MCF 10A (cell line): ENCODE results near the gene CACNA2D3. TPM values are rescaled to one million over a fixed set of nuclear protein-coding genes. Genes with fewer than 3 reads are reported as not detected.

Source experiments
- BruUV-seq: library from RNA; stranded (reverse); fragments of 400-500 nt; replicated peaks from 2 replicates; lab custom pipeline; 2021; lab: Mats Ljungman, UMichigan
- CTCF ChIA-PET: fragments of 300-600 bp; sonication (Branson Sonifier 250); formaldehyde crosslinking; extraction: SDS; loops from one replicate; lab custom pipeline; 2021; ENCODE audit warnings: antibody characterized with exemption, inconsistent platforms; lab: Yijun Ruan, JAX
- POLR2A ChIA-PET: fragments of 300-600, 350-650 bp; sonication (Branson Sonifier 250); formaldehyde crosslinking; extraction: SDS; loops from one replicate; lab custom pipeline; 2020; ENCODE audit warnings: antibody characterized with exemption, inconsistent platforms; lab: Yijun Ruan, JAX
- DNase-seq: peaks from one replicate; pipeline ENCODE4 v3.0.0-alpha.2; 2018; ENCODE audit not compliant: unreplicated experiment
- H3K27ac Mint-ChIP-seq: one replicate; pipeline ENCODE4 v1.8.0; 2022; ENCODE audit warnings: mild to moderate bottlenecking, low read depth, mixed read lengths; ENCODE audit not compliant: unreplicated experiment
- H3K27me3 Mint-ChIP-seq: one replicate; pipeline ENCODE4 v1.8.0; 2022; ENCODE audit warnings: mixed read lengths; ENCODE audit not compliant: insufficient read depth, unreplicated experiment
- H3K36me3 Mint-ChIP-seq: one replicate; pipeline ENCODE4 v1.8.0; 2022; ENCODE audit warnings: mild to moderate bottlenecking, moderate library complexity, mixed read lengths; ENCODE audit not compliant: insufficient read depth, unreplicated experiment
- H3K4me1 Mint-ChIP-seq: one replicate; pipeline ENCODE4 v1.8.0; 2022; ENCODE audit warnings: mixed read lengths; ENCODE audit not compliant: insufficient read depth, unreplicated experiment
- H3K4me3 Mint-ChIP-seq: one replicate; pipeline ENCODE4 v1.8.0; 2022; ENCODE audit warnings: mild to moderate bottlenecking, moderate library complexity, mixed read lengths; ENCODE audit not compliant: unreplicated experiment
- H3K9me3 Mint-ChIP-seq: one replicate; pipeline ENCODE4 v1.8.0; 2022; ENCODE audit warnings: mixed read lengths; ENCODE audit not compliant: unreplicated experiment
- intact Hi-C: fragments of 100-400 bp; cut with micrococcal nuclease; formaldehyde crosslinking; loops from 2 replicates; pipeline ENCODE4 v1.14.1; 2022
- total RNA-seq: library from RNA; stranded (reverse); gene quantifications from 2 replicates; pipeline ENCODE4 v1.2.3, GENCODE V29; 2022
- TF ChIP-seq, protein P1 (sequence below): fragments of 200-600 bp; IDR thresholded peaks from one replicate; pipeline ENCODE4 v1.8.0; 2022; ENCODE audit warnings: antibody characterized with exemption, mild to moderate bottlenecking; ENCODE audit not compliant: unreplicated experiment

Gene CACNA2D3
- total RNA-seq, 1 experiment from 2014 or later: 2.3 TPM

DNA sequence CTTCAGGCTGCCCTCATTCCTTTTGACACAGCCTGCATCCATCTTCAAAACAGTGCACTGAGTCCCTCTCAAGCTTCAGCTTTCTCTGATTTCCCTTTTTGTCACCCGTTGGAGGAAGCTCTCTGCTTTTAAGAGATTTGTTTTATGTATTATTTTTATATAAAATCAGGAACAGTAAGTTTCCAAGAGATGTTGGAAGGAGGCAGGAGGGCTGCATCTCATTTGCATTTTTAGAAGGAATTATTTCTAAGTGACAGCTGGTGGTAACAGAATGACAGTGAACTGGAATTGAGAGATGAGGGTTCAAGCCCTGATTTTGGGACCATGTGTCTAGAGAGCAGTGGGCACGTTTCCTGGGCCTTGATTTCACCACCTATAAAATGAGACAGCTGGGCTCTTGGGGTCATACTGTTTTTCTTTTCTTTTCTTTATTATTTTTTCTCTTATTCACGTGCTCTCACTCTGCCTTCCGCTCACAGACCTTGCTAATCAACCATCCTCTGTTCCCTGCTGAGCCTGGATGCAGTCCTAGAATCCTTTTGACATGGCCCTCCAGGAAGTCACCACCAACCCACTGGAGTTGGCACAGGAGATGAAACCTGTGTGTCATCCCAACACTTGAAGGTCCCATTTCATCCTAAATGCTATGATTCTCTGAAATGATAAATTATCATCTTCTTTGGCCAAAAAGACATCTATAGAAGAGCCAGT is 148.6 kb downstream of the CACNA2D3 start:
- Mint-ChIP-seq H3K4me3 (no peak overlapping the region), H3K36me3 (peaks cover 3% of the 10 kb centered on the region), H3K27me3 (peaks cover 24% of the 10 kb centered on the region), H3K9me3 (no peaks in the 10 kb centered on the region), H3K27ac (no peak overlapping the region), H3K4me1 (no peaks in the 10 kb centered on the region)
- POLR2A ChIA-PET: no interaction called here
- CTCF ChIA-PET: interaction anchor here (0.6 to 1.2 kb wide), 4 partner anchors 70 to 1800 kb away, joined by 3 to 4 read pairs (median 4); no protein-coding TSS in a partner anchor
- TF ChIP-seq, protein P1, sequence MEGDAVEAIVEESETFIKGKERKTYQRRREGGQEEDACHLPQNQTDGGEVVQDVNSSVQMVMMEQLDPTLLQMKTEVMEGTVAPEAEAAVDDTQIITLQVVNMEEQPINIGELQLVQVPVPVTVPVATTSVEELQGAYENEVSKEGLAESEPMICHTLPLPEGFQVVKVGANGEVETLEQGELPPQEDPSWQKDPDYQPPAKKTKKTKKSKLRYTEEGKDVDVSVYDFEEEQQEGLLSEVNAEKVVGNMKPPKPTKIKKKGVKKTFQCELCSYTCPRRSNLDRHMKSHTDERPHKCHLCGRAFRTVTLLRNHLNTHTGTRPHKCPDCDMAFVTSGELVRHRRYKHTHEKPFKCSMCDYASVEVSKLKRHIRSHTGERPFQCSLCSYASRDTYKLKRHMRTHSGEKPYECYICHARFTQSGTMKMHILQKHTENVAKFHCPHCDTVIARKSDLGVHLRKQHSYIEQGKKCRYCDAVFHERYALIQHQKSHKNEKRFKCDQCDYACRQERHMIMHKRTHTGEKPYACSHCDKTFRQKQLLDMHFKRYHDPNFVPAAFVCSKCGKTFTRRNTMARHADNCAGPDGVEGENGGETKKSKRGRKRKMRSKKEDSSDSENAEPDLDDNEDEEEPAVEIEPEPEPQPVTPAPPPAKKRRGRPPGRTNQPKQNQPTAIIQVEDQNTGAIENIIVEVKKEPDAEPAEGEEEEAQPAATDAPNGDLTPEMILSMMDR: no peak
- no TSS peak for BruUV-seq
- intact Hi-C loops: no loop called here
- DNase-seq: no peak

DNA sequence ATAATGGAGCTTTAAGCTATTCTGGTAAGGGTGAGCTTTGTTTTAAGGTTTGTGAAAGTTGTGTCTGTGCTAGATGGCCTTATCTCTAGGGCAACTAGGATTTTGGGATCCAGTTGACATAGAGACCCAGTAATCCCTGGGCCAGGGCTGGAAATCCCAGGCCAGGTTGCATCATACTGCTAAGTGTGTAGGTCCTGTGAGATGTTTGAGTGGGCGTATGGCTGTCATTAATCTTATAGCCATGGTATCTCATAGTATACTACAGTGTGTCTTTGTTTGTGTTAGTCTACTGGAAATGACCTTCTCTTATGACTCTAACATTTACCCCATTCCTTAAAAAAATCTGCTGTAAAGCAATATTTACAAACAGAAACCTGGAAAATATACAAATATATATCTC is 151.4 kb downstream of the CACNA2D3 start:
- TF ChIP-seq, protein P1: no peak
- CTCF ChIA-PET: no interaction called here
- Mint-ChIP-seq H3K4me1 (no peaks in the 10 kb centered on the region), H3K27me3 (peaks cover 13% of the 10 kb centered on the region), H3K27ac (no peak overlapping the region), H3K4me3 (no peak overlapping the region), H3K36me3 (peaks cover 12% of the 10 kb centered on the region), H3K9me3 (peaks cover 8% of the 10 kb centered on the region)
- intact Hi-C loops: no loop called here
- DNase-seq: peak; percentile 2
- BruUV-seq: no TSS peak
- POLR2A ChIA-PET: no interaction called here

DNA sequence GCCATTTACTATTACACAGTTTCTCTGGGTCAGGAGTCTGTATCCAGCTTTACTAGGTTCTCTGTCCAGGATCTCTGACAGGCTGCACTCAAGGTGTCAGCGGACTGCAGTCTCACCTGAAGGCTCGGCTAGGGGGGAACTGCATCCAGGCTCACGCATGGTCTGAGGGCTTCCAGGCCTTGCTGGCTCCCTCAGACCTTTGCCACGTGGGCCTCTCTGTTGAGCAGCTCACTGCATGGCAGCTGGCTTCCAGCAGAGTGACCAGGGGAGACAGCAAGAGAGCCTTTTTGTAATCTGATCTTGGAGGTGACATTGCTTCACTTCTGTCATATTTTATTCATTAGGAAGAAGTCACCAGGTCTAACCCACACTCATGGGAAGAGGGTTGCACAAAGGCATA is 152.3 kb downstream of the CACNA2D3 start:
- ChIA-PET CTCF (no interaction called here), POLR2A (no interaction called here)
- Mint-ChIP-seq H3K27me3 (peaks cover 13% of the 10 kb centered on the region), H3K9me3 (peaks cover 8% of the 10 kb centered on the region), H3K27ac (no peak overlapping the region), H3K36me3 (peaks cover 12% of the 10 kb centered on the region), H3K4me1 (no peaks in the 10 kb centered on the region), H3K4me3 (no peak overlapping the region)
- no TSS peak for BruUV-seq
- intact Hi-C loops: no loop called here
- DNase-seq: no peak
- TF ChIP-seq, protein P1: no peak

DNA sequence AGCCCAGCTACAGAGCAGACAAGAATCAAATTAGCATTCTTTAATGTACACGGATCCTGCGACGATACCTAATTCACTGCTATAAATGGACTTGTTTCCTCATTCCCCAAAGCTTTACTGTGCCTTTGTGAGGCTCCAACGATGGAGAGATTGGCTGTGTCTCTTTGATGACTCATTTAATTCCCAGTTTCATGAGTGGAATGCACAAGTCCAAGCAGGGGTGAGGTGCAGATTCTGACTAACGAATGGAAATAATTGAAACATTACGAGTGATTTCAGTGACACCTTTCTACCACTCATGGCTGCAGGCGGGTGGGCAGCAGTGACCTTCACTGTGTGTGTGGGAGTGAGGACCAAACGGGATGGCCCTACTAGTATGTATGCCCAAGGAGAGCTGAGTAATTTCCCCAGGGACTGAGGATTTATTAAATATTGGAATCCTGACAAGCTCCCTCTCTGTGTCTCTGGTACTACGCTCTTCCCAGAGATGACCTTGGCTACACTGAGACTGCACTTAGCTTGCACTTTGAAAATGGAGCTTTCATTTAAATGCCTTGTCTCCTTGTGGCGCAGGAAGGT is 156.7 kb downstream of the CACNA2D3 start:
- Mint-ChIP-seq H3K36me3 (peaks cover 12% of the 10 kb centered on the region), H3K4me3 (no peak overlapping the region), H3K4me1 (no peaks in the 10 kb centered on the region), H3K9me3 (peaks cover 8% of the 10 kb centered on the region), H3K27ac (no peak overlapping the region), H3K27me3 (peaks cover 9% of the 10 kb centered on the region)
- TF ChIP-seq, protein P1: no peak
- intact Hi-C loops: no loop called here
- ChIA-PET CTCF (interaction anchor here (1.1 kb wide), 1 partner anchor 347 kb away, joined by 3 read pairs; no protein-coding TSS in a partner anchor), POLR2A (no interaction called here)
- no TSS peak for BruUV-seq
- DNase-seq: peak; percentile 42
